MM.1S (cell line): ENCODE results near the gene COX15.

Experiments
- EZH2 ChIP-seq: fragments of 300-600 bp; sonication (generic); optimal IDR thresholded peaks from 2 replicates; pipeline ENCODE3; 2017; ENCODE audit warnings: low read depth, mild to moderate bottlenecking, antibody characterized with exemption, low read length, mixed read lengths
- EZH2phosphoT487 ChIP-seq: fragments of 300-600 bp; sonication (generic); IDR thresholded peaks from 2 replicates; pipeline ENCODE4 v1.6.1; 2018; ENCODE audit warnings: antibody characterized with exemption, low read length
- TF ChIP-seq, protein P1 (sequence below): fragments of 300-600 bp; sonication (generic); IDR thresholded peaks from 2 replicates; pipeline ENCODE4 v1.5.1; 2016; ENCODE audit warnings: antibody characterized with exemption, low read length, mixed read lengths

DNA sequence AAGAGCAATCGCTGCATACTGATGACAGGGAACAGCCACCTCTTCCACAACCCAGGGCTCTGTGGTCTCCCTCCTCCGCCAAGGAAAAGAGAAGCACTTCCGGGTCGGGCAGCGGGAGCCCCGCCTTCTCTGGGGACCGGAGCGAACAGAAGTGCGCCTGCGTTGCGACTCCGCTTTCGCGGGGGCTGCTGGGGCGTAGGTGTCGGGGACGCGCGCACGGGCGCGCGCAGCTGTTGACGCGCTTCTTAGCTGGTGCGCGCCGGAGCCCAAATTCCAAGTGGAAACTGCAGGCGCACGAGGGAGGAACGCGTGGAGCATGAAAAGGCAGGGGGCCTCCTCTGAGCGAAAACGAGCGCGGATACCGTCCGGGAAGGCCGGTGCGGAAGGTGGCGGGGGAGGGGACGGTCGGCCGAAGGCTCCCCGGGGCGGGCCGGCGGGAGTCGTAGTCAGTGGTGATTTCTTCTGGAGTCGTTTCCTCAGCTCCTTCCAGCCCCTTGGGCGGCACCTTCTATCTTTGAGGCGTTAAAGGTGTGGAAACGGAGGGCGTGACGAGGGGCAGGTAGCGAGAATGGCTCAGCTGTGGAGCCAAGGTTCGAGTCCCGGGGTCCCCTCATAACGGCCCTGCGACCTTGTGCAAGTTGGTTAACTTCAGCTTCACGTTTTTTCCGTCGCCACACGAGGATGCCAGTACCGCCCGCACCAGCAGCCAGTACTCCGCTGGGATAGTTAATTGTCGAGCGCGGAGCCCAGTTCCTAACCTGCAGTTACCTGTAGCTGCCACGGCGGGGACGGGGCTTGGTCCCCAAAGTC lies at the start of gene COX15, which contains the start of gene CUTC:
- TF ChIP-seq, protein P1, sequence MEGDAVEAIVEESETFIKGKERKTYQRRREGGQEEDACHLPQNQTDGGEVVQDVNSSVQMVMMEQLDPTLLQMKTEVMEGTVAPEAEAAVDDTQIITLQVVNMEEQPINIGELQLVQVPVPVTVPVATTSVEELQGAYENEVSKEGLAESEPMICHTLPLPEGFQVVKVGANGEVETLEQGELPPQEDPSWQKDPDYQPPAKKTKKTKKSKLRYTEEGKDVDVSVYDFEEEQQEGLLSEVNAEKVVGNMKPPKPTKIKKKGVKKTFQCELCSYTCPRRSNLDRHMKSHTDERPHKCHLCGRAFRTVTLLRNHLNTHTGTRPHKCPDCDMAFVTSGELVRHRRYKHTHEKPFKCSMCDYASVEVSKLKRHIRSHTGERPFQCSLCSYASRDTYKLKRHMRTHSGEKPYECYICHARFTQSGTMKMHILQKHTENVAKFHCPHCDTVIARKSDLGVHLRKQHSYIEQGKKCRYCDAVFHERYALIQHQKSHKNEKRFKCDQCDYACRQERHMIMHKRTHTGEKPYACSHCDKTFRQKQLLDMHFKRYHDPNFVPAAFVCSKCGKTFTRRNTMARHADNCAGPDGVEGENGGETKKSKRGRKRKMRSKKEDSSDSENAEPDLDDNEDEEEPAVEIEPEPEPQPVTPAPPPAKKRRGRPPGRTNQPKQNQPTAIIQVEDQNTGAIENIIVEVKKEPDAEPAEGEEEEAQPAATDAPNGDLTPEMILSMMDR = peak; percentile 55
- TF ChIP-seq EZH2 (no peak), EZH2phosphoT487 (no peak)
